ENCODE measurements around the gene ELOVL2.

The ELOVL2 gene

GRCh38 chr6:11056871-11057270 lies 12.8 kb upstream of the ELOVL2 start:
- no peak for DNase-seq (ENCODE audit: low spot score)

- DNase-seq (ENCODE audit: low spot score), result no peak
These were observed 11.1 kb upstream of the ELOVL2 start for GRCh38 chr6:11055127-11055627.

GRCh38 chr6:11054722-11055121 lies 10.6 kb upstream of the ELOVL2 start:
- DNase-seq (ENCODE audit: low spot score), result no peak

GRCh38 chr6:11053307-11053706 lies 9.2 kb upstream of the ELOVL2 start:
- no peak for DNase-seq (ENCODE audit: low spot score)

DNA sequence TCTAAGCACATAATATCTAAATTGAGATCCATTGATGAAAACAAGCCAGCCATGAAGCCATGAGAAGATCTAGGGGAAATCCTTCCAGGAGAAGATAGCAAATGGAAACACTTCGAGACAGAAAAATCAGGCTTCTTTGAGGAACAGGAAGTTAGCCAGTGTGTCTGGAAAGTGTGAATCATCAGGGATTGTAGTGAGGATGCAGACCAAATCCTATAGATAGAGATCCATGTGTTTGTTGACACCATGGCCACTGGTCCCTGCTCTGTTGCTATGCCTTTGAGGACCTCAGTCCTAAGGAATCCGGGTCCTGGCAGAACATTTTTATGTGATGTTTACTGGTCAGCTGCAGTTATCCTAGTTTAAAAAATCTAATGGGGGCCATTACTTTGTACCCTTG lies 6.6 kb upstream of the ELOVL2 start:
- DNase-seq (ENCODE audit: low spot score), result peak; percentile 61

DNA sequence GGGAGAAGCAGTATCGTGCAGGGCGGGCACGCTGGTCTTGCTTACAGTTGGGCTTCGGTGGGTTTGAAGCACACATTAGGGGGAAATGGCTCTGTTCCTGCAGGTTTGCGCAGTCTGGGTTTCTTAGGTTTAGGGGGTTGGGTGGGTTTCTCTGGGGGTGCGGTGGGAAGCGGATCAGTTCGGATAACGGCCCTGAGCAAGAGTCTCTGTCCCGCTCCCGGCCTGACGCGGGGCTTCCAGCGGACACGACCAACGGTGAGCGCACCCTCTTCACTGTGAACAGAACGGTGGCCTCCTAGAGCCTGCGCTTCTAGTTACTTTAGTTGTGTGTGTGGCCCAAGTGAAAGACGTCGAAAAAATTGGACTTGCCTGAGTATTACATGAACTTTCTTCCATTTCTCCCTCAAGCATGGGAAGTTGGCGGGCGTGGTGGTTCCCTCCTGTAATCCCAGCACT lies 635 bp upstream of the ELOVL2 start:
- no peak for DNase-seq (ENCODE audit: low spot score)

DNA sequence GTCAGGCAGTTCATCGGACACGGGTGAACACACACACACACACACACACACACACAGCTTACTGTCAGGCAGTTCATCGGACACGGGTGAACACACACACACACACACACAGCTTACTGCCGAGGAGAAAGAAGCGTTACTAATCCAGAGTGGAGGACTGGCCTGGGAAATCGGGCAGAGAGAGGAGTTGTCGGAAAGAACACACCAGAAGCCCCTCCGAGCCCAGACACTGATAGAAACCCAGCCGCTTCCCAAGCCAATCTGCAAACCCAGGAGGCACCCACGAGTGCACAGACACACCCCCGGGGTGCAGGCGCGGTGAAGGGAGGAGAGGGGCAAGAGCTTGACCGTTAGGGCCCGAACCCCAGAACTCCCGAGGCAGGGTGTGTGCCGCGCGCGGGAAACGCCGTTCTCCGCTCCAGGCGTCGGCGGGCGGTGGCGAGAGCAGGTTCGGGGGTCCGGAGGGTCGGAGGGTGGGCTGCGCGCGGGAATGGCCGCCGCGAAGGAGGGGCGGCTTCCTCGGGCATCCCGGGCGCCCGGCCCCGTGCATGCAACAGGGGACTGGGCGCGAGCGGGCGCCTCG lies 636 bp downstream of the ELOVL2 start:
- peak; percentile 69 for DNase-seq (ENCODE audit: low spot score)

DNA sequence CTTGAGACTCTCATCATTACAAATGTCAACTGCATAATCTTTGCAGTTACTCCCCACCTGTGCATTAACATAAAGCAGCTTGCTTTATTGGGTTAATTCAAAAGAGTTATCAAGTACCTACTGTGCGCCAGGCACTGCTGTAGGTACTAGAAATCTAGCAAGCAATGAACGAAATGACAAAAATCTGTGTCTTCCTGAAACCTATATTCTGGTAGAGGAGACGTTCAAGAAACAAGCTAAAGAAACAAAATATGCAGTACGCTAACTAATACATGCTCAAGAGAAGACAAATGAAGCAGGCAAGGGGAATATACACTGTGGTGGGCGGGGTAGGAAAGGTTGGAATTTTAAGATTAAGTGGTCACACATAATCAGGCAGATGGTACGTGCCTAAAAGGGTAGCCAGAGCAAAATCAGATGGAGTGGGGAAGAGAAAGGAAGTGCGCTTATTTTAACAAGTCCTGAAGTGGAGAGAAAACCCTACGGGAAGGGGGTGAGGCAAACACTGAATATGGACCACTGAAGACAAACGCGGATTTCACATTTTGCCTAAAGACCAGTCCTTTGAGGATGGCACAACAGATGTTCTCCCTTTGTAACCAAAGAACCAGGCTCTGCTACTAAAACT lies 1.2 kb downstream of the ELOVL2 start:
- DNase-seq (ENCODE audit: low spot score), result no peak

- no peak for DNase-seq (ENCODE audit: low spot score)
These were observed 1.9 kb downstream of the ELOVL2 start for GRCh38 chr6:11042025-11042749.

DNA sequence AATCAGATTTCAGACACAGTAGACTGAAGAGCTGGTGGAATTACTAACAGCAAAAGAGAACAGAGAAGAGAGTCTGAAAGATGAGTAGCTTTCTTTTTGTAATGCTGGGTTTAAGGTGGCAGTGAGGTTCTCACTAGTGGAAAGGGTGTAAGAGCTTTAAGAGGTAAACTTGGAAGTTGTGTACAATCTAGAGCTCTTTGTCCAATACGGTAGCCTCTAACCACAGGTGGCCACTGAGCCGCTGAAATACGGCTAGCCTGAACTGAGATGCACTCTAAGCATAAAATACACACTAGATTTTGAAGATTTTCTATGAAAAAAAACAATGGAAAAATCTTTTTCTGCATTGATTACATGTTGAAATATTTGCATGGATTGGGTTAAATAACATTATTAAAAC lies 4.0 kb downstream of the ELOVL2 start:
- no peak for DNase-seq (ENCODE audit: low spot score)

DNA sequence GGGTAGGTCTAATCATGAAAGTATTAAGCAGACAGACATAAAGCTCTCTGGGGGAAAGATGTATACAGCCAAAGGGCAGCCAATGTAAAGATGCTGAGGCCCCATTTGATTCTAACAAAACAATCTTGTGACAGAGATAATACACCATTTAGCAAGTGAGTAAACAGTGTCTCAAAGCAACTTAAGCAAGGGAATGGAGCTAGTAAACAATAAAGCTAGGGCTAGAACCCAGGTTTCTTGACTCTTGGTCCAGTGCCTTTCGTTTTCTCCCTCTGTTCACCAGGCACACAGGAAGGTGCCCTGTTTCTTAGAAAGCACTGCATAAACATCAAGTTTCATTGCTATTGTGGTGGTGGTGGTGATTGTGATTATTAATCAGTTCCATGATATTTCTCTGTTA lies 5.1 kb downstream of the ELOVL2 start:
- DNase-seq (ENCODE audit: low spot score), result no peak

DNA sequence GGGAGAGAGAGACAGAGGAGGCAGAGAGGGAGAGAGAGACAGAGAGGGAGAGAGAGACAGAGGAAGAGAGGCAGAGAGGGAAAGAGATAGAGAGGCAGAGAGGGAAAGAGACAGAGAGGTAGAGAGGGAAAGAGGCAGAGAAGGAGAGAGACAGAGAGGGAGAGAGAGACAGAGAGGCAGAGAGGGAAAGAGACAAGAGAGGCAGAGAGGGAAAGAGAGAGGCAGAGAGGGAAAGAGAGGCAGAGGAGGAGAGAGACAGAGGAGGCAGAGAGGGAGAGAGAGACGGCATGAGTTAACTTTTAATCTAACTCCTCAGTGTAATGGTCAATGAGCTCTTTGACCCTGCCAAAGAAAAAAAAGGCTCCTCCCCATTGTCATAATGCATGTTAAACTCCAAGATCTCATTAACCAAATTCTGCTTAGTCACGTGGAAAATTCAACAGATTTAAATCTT lies 7.1 kb downstream of the ELOVL2 start:
- DNase-seq (ENCODE audit: low spot score), result no peak

- DNase-seq (ENCODE audit: low spot score), result no peak
These were observed 7.8 kb downstream of the ELOVL2 start for GRCh38 chr6:11036351-11036740.

DNA sequence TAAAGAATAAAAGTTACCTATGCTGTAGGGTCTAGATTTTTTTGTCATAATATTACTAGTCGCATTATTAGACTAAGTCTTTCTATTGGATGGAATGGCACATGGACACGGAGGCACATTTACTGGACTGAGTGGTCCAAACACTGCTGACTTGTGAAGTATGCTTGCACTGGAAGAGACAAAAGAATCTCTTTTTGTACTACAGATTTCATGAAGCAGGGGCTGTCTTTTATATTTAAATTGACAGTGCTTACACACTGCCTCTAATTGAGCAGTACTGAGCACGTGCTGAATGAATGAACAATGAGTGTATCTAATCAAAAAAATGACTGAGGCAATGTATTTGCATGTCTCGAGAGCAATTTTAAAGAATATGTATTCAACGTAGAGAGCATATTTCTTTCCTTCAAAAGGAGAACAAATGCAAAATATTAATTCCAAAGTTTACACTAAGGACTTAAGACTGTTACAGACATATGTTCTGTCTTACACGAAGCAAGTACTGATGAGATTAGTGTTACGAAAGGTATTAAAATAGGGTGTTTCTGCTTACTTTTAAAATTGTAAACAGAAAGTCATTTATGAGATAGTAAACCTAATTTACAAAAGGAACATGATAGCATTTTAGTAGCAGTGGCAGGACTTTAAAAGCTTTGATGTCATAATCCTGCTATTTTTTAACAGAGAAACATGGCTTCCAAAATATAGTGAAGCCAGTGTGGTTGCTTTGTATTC lies 8.3 kb downstream of the ELOVL2 start:
- no peak for DNase-seq (ENCODE audit: low spot score)

- peak; percentile 63 for DNase-seq (ENCODE audit: low spot score)
These were observed 10.3 kb downstream of the ELOVL2 start for GRCh38 chr6:11033825-11034224.

- no peak for DNase-seq (ENCODE audit: low spot score)
These were observed 13.2 kb downstream of the ELOVL2 start for GRCh38 chr6:11030904-11031303.

DNA sequence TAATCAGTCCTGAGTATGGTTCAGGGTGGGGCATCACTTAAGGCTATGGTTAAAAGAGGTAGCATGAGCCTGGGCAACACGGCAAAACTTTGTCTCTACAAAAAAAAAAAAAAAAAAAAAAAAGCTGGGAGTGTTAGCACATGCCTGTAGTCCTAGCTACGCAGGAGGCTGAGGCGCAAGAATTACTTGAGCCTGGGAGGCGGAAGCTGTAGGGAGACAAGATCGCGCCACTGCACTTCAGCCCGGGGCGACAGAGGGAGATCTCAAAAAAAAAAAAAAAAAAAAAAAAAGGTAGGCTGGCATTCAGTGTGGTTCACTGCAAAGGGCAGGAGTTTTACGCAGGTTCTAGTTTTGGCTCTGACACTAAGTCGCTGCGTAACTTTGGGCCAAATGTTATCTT lies 15.1 kb downstream of the ELOVL2 start:
- no peak for DNase-seq (ENCODE audit: low spot score)

GRCh38 chr6:11027565-11028110 lies 16.5 kb downstream of the ELOVL2 start:
- no peak for DNase-seq (ENCODE audit: low spot score)

GRCh38 chr6:11025921-11026635 lies 18.0 kb downstream of the ELOVL2 start:
- no peak for DNase-seq (ENCODE audit: low spot score)

GRCh38 chr6:11025130-11025529 lies 19.0 kb downstream of the ELOVL2 start:
- DNase-seq (ENCODE audit: low spot score), result no peak

DNA sequence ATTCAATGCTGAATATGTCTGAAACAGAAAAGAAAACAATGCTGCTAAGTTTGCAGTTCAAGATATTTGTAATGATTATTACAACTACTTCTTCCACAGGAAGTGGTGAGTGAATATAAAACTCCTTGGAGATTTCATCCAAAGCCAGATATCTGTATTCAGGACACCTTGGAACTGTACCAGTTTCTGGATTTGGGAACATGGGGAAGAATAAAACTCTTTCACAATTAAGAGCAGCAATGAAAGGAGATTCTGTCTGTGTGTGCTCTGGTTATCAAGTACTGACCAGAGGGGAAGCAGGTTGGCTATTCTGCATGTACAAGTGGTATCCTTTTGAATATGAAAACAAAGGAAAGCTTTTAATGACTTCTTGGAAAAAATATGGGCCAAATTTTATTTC lies 21.1 kb downstream of the ELOVL2 start:
- no peak for DNase-seq (ENCODE audit: low spot score)

- DNase-seq (ENCODE audit: low spot score), result no peak
These were observed 22.4 kb downstream of the ELOVL2 start for GRCh38 chr6:11021714-11022113.
